ENCODE measurements around the gene SLC4A3. TPM values are rescaled to one million over a fixed set of nuclear protein-coding genes. Genes with fewer than 3 reads are reported as not detected.

Gene SLC4A3
- total and polyA plus RNA-seq, 2 of the 8 experiments (the other 6 are each of a cell fraction or from before 2014, with no cell fraction given): 4.8 to 7.4 TPM

DNA sequence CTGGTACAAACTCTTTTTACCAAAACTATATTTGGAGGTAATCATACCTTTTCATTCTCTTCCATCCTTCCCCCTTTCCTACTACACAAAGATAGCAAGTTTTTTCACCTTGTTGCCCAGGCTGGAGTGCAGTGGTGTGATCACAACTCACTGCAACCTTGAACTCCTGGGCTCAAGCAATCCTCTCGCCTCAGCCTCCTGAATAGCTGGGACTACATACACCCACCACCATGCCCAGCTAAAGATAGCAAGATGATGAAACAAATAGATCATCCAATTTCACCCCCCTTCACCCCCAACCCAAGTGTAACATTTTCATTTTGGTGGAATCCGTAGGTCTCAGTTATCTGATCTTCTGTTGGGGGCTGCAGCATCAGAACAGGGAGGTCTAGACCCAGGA lies 34.3 kb upstream of the SLC4A3 start:
- Histone ChIP-seq H2BK5ac (ENCODE audit: low read depth, low read length) (no peak overlapping the region), H4K8ac (ENCODE audit: extremely low read depth, insufficient read depth, low read length) (no peak overlapping the region), H2AK5ac (ENCODE audit: low read depth, low read length) (no peak overlapping the region), H3K23ac (ENCODE audit: insufficient read length) (no peak overlapping the region), H2BK15ac (ENCODE audit: low read length) (0 out of 2 replicates have a peak overlapping the region, but pooled peaks have one; percentile 19), H3K4ac (replicated peaks; ENCODE audit: insufficient read length, low read depth, low read length) (no peak overlapping the region), H3K27ac (ENCODE audit: low read depth, low read length) (no peak overlapping the region), H4K5ac (ENCODE audit: insufficient read length, low read depth, low read length) (no peak overlapping the region), H3K9ac (replicated peaks in 1 of 4; ENCODE audit: extremely low read depth in 1 of 4, low read depth in 3 of 4, low read length in 3 of 4) (no peak overlapping the region), H2BK12ac (ENCODE audit: low read depth, low read length) (no peak overlapping the region), H3K36me3 (ENCODE audit: control insufficient read depth in 2 of 4, insufficient read depth in 4 of 4, low read length in 3 of 4) (no peaks in the 10 kb centered on the region), H3K4me1 (replicated peaks in 1 of 4; ENCODE audit: control insufficient read depth in 3 of 4, insufficient read depth in 4 of 4, low read length in 3 of 4) (peaks cover 0 to 7% (median 2%) of the 10 kb centered on the region in 4 experiments; a peak in 4 of 7 replicates), H3K27me3 (replicated peaks in 1 of 4; ENCODE audit: control insufficient read depth in 3 of 4, extremely low read depth in 1 of 4, insufficient read depth in 3 of 4, low read length in 3 of 4) (no peaks in the 10 kb centered on the region), H3K4me2 (ENCODE audit: insufficient read depth in 1 of 2, low read depth in 2 of 2, low read length in 2 of 2) (no peak overlapping the region), H3K56ac (replicated peaks; ENCODE audit: insufficient read length, low read depth, low read length) (no peak overlapping the region), H2BK120ac (replicated peaks; ENCODE audit: low read depth, low read length) (no peak overlapping the region), H4K20me1 (replicated peaks in 1 of 2; ENCODE audit: control insufficient read depth in 1 of 2, insufficient read depth in 2 of 2, low read length in 2 of 2) (no peaks in the 10 kb centered on the region), H3K18ac (ENCODE audit: extremely low read depth, low read length) (no peak overlapping the region), H3K23me2 (ENCODE audit: low read depth, low read length) (peaks cover under 1% of the 10 kb centered on the region; the same call in 1 of the 2 replicates), H2AFZ (ENCODE audit: low read length) (no peak overlapping the region), H4K91ac (replicated peaks; ENCODE audit: insufficient read length, low read length) (no peak overlapping the region), H3K9me3 (ENCODE audit: insufficient read depth in 2 of 2, low read depth in 1 of 2, low read length in 1 of 2) (no peaks in the 10 kb centered on the region), H3K79me1 (ENCODE audit: low read depth, low read length) (no peaks in the 10 kb centered on the region; the same call in 1 of the 2 replicates), H3K4me3 (ENCODE audit: extremely low read depth in 1 of 4, insufficient read depth in 2 of 4, low read depth in 3 of 4, low read length in 4 of 4) (no peak overlapping the region), H3K79me2 (ENCODE audit: control insufficient read depth in 1 of 2, insufficient read depth in 2 of 2, low read length in 2 of 2) (no peaks in the 10 kb centered on the region), H2BK20ac (ENCODE audit: low read length) (no peak overlapping the region), H3K14ac (ENCODE audit: insufficient read length) (no peak overlapping the region)
- ChIA-PET CTCF (ENCODE audit: partially characterized antibody) (interaction anchor here (0.8 to 14.4 kb wide), 12 partner anchors 9 to 79 kb away, joined by 3 to 143 read pairs (median 4); partner anchors contain the start of genes ASIC4 and OBSL1), POLR2A (ENCODE audit: partially characterized antibody) (interaction anchor here (2.3 to 13.4 kb wide), 3 partner anchors 14 to 30 kb away, joined by 7 to 127 read pairs (median 10); partner anchors contain the start of genes INHA and OBSL1)
- FAIRE-seq (no peak), DNase-seq (ENCODE audit: low read depth in 1 of 2, low spot score in 2 of 2) (no peak)
- 93% methylated on average over 2 of the region's 2 CpGs; no CpG with 5 or more reads in 1 of the 2 experiments for WGBS, 2 experiments (ENCODE audit: extremely low coverage in 1 of 2, insufficient coverage in 1 of 2, insufficient read length in 1 of 2, insufficient replicate concordance in 2 of 2, low coverage in 1 of 2, low lambda C conversion rate in 2 of 2, missing lambda C conversion rate in 1 of 2)
- no peak for TF ChIP-seq SRF (IDR thresholded peaks at IDR 0.05; ENCODE audit: low read depth, low read length)
- no peak for TF ChIP-seq TAF7 (optimal IDR thresholded peaks at IDR 0.05; ENCODE audit: borderline replicate concordance, low read depth, low read length)
- no peak for TF ChIP-seq CBX5 (IDR thresholded peaks at IDR 0.05; ENCODE audit: low read depth, low read length)
- TF ChIP-seq BACH1 (IDR thresholded peaks at IDR 0.05; ENCODE audit: low read length): no peak
- no peak for TF ChIP-seq RAD21 (IDR thresholded peaks at IDR 0.05 in 1 of 2, conservative IDR thresholded peaks at IDR 0.05 in 1 of 2; ENCODE audit: low read depth in 2 of 2, low read length in 2 of 2)
- no peak for TF ChIP-seq SP2 (IDR thresholded peaks at IDR 0.05; ENCODE audit: low read length)
- no peak for TF ChIP-seq HDAC2 (IDR thresholded peaks at IDR 0.05; ENCODE audit: borderline replicate concordance in 1 of 2, low read depth in 2 of 2, low read length in 2 of 2)
- no peak for TF ChIP-seq SIX5 (IDR thresholded peaks at IDR 0.05; ENCODE audit: low read depth, low read length)
- TF ChIP-seq, protein P1, sequence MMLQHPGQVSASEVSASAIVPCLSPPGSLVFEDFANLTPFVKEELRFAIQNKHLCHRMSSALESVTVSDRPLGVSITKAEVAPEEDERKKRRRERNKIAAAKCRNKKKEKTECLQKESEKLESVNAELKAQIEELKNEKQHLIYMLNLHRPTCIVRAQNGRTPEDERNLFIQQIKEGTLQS (IDR thresholded peaks at IDR 0.05; ENCODE audit: insufficient read depth, low read depth, low read length): no peak
- no peak for TF ChIP-seq TBP (IDR thresholded peaks at IDR 0.05; ENCODE audit: low read depth, low read length)
- TF ChIP-seq ASH2L (IDR thresholded peaks at IDR 0.05; ENCODE audit: low read length): no peak
- no peak for TF ChIP-seq JUND (IDR thresholded peaks at IDR 0.05; ENCODE audit: low read length)
- TF ChIP-seq KDM1A (IDR thresholded peaks at IDR 0.05; ENCODE audit: borderline replicate concordance, low read length): no peak
- TF ChIP-seq CEBPB (IDR thresholded peaks at IDR 0.05; ENCODE audit: low read depth, low read length): no peak
